Bronchial epithelial cell (primary cell): ENCODE measurements around the gene PHKG2. TPM values are rescaled to one million over a fixed set of nuclear protein-coding genes. Genes with fewer than 3 reads are reported as not detected.

Experiments
- DNase-seq: peaks from one replicate; pipeline ENCODE4 v3.0.0-alpha.2; 2010; ENCODE audit warnings: low read depth
- FAIRE-seq: peaks from 2 replicates; lab custom pipeline; 2011; peaks lifted over from hg19 to GRCh38; lab: Jason Lieb, UNC
- H3K27me3 ChIP-seq: 2 replicates; pipeline ENCODE4 v1.5.1; 2011; ENCODE audit warnings: low read length; ENCODE audit not compliant: control insufficient read depth, insufficient read depth
- H3K36me3 ChIP-seq: 2 replicates; pipeline ENCODE4 v1.5.1; 2011; ENCODE audit warnings: low read length; ENCODE audit not compliant: control insufficient read depth, insufficient read depth
- H3K4me3 ChIP-seq: 2 replicates; pipeline ENCODE4 v1.5.1; 2011; ENCODE audit warnings: mild to moderate bottlenecking, low read depth, low read length, control low read depth
- total RNA-seq: library from RNA; depleted of rRNA; stranded (reverse); fragments of >200 nt; gene quantifications from 2 replicates; pipeline ENCODE4 v1.2.1, GENCODE V29; 2014
- TF ChIP-seq, protein P1 (sequence below): IDR thresholded peaks from 2 replicates; pipeline ENCODE4 v1.5.1; 2011; ENCODE audit warnings: mild to moderate bottlenecking, moderate library complexity, low read length, control low read depth, inconsistent platforms; ENCODE audit not compliant: insufficient read depth, severe bottlenecking

The PHKG2 gene
- total RNA-seq, 1 donor from 2014 or later = 14.2 TPM

DNA sequence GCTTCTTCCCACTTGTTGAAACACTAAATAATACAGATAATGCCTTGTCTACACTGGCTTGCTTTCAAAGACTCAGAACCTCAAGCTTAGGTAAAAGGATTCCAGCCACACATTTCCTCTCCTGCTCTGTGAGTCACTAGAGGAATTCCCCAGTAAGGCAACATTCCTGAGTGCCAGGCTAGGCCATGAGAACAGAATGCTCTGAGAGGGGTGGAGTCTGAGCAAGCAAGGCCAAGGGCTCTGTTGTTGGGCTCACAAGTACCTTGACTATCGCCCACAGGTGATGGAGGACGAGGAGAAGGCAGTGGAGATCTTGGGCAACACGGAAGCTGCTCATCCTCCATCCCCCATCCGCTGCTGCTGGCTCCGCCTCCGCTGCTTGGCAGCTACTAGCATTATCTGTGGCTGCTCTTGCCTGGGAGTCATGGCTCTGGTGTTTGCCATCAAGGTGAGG is 6.7 kb upstream of the PHKG2 start:
- DNase-seq (peak; percentile 100), FAIRE-seq (peak; percentile 99)
- TF ChIP-seq, protein P1, sequence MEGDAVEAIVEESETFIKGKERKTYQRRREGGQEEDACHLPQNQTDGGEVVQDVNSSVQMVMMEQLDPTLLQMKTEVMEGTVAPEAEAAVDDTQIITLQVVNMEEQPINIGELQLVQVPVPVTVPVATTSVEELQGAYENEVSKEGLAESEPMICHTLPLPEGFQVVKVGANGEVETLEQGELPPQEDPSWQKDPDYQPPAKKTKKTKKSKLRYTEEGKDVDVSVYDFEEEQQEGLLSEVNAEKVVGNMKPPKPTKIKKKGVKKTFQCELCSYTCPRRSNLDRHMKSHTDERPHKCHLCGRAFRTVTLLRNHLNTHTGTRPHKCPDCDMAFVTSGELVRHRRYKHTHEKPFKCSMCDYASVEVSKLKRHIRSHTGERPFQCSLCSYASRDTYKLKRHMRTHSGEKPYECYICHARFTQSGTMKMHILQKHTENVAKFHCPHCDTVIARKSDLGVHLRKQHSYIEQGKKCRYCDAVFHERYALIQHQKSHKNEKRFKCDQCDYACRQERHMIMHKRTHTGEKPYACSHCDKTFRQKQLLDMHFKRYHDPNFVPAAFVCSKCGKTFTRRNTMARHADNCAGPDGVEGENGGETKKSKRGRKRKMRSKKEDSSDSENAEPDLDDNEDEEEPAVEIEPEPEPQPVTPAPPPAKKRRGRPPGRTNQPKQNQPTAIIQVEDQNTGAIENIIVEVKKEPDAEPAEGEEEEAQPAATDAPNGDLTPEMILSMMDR = no peak
- Histone ChIP-seq H3K36me3 (peaks cover 30% of the 10 kb centered on the region), H3K4me3 (peak overlapping the region; percentile 73), H3K27me3 (no peaks in the 10 kb centered on the region)

DNA sequence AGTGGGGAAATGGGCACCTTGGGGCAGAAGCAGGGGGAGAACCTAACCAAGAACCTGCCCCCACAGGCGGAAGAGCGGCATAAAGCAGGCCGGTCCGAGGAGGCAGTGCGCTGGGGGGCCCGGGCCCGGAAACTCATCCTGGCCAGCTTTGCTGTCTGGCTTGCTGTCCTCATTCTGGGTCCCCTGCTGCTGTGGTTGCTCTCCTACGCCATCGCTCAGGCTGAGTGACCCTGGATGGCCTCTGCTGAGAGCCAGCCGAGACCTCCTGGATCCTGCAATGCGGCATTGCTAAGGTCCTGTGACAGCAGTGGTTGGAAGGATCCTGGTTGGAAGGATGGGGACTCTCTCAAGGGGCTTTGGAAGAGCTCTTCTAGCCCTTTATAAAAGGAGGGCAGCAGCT is 4.5 kb upstream of the PHKG2 start:
- no peaks in the 10 kb centered on the region for H3K27me3 ChIP-seq
- TF ChIP-seq, protein P1 = no peak
- no peak overlapping the region for H3K4me3 ChIP-seq
- peaks cover 19% of the 10 kb centered on the region for H3K36me3 ChIP-seq
- DNase-seq (no peak), FAIRE-seq (no peak)

DNA sequence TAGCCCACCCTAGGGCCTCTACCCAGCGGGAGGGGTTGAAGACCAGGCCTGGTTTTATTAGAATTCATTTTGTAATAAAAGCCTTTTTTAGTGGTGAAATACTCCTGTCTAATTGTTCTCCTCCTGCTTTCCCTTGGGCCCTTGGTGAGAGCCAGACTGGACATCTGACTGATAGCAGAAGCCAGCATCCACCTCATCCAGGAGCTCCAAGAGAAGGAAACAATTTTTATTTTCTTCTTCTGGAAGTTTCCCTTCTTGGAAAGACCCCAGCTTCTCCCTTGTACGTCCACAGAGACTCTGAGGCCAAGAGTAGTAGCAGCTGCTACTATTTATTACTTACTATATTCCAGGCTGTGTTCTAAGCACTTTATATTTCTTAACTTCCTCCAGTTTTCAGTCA is 4.0 kb upstream of the PHKG2 start:
- DNase-seq = no peak
- no peak overlapping the region for H3K4me3 ChIP-seq
- no peaks in the 10 kb centered on the region for H3K27me3 ChIP-seq
- H3K36me3 ChIP-seq = peaks cover 15% of the 10 kb centered on the region
- no peak for FAIRE-seq
- TF ChIP-seq, protein P1 = no peak

DNA sequence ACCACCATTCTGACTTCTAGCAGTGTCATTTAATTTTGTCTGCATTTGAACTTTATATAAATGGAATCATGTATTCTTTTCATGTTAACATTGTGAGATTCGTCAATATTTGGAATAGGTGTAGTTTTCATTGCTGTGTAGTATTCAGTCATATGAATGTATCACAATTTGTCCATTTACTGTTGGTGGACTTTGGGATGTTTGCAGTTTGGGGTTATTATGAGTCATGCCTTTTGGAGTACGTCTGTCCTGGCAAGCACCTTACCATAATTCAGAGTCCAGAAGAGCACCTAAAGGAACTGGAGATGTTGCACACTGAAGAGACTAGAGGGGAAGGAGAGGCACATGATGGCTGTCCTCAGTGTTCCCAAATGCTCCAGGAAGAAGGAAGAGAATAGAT is 3.1 kb upstream of the PHKG2 start:
- no peaks in the 10 kb centered on the region for H3K27me3 ChIP-seq
- TF ChIP-seq, protein P1 = no peak

DNA sequence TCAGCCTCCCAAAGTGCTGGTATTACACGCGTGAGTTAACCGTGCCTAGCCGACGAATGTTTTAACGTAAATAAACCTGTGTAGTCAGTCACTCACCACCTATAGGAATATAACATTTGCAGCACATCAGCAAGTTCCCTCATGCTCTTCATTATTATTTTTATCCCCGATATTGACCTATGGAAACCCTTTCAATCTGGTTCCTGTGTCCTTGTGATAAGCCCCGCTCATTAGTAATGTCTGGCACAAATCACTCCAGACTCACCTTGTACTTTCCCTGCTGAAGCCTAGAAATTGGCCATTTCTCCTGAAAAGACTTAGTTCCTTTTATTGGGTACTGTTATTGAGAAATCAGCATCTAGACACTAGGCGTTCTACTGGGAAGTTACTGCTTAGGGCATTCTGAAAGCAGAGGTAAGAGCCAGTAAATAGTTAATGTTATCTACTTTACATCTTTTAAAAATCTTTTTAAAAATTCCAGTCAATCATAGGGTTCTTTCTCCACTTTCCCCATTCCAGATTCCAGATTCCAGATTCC is 1.5 kb upstream of the PHKG2 start:
- Histone ChIP-seq H3K27me3 (no peaks in the 10 kb centered on the region), H3K4me3 (no peak overlapping the region), H3K36me3 (peaks cover 25% of the 10 kb centered on the region)
- no peak for DNase-seq
- TF ChIP-seq, protein P1 = no peak
- FAIRE-seq = no peak

More for the DNA sequence above, 3.1 kb upstream of the PHKG2 start:
- Histone ChIP-seq H3K36me3 (peaks cover 15% of the 10 kb centered on the region), H3K4me3 (no peak overlapping the region)
- FAIRE-seq = no peak
- DNase-seq = peak; percentile 25

DNA sequence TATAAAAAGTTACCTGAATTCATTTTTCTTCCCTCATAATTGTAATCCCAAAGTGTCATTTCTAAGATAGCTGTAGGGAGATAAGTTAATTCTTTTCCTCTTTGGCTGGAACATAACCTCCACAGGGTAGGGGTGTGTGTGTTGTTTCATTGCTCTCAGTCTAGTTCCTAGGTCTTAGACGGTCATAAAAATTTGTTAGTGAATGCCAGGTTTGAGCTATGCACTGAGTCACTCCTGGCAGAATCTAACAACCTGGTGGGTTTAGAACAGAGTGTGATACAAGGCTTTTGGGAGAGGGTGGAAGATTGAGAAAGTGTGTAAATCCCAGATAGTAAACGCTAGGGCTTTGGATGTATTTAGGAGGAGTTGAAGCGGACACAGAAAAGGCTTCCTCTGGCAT is 894 bp upstream of the PHKG2 start:
- peak; percentile 48 for DNase-seq
- no peaks in the 10 kb centered on the region for H3K27me3 ChIP-seq
- H3K36me3 ChIP-seq = peaks cover 22% of the 10 kb centered on the region
- FAIRE-seq = no peak
- H3K4me3 ChIP-seq = peak overlapping the region; percentile 37
- TF ChIP-seq, protein P1 = no peak
